Measurements from ENCODE around the gene SLC7A5.
"Not testable (repeated sequence)": the region's sequence is repeated elsewhere in the genome, so short reads cannot be mapped to it uniquely, and the experiment has no call there.

The SLC7A5 gene

GRCh38 chr16:87815567-87815966 is 53.7 kb downstream of the SLC7A5 start:
- no peak overlapping the region for H3K4me3 ChIP-seq (ENCODE audit: low read depth, low read length)
- H3K27ac ChIP-seq (ENCODE audit: extremely low read depth, low read depth, low read length), result no peak overlapping the region
- TF ChIP-seq SP3 (tag by site-specific recombination; IDR thresholded peaks at IDR 0.05), result no peak
- TF ChIP-seq ZNF473 (tag by site-specific recombination; IDR thresholded peaks at IDR 0.05), result no peak
- TF ChIP-seq ZNF2 (tag by site-specific recombination; IDR thresholded peaks at IDR 0.05), result no peak
- TF ChIP-seq ZNF529 (tag by site-specific recombination; IDR thresholded peaks at IDR 0.05; ENCODE audit: insufficient replicate concordance), result no peak
- TF ChIP-seq MYNN (tag by site-specific recombination; IDR thresholded peaks at IDR 0.05; ENCODE audit: borderline replicate concordance), result no peak
- no peak for TF ChIP-seq ZNF341 (tag by site-specific recombination; IDR thresholded peaks at IDR 0.05; ENCODE audit: low read depth)
- TF ChIP-seq PRDM1 (tag by site-specific recombination; IDR thresholded peaks at IDR 0.05), result no peak
- no peak for TF ChIP-seq ZNF785 (tag by site-specific recombination; IDR thresholded peaks at IDR 0.05)
- TF ChIP-seq ZNF157 (tag by site-specific recombination; IDR thresholded peaks at IDR 0.05), result no peak
- no peak for TF ChIP-seq ZNF37A (tag by site-specific recombination; IDR thresholded peaks at IDR 0.05)
- TF ChIP-seq ZNF354C (tag by site-specific recombination; IDR thresholded peaks at IDR 0.05; ENCODE audit: borderline replicate concordance, low read depth), result no peak
- POLR2A ChIA-PET, result no interaction called here
- no peaks in the 10 kb centered on the region for H3K4me1 ChIP-seq (ENCODE audit: control insufficient read depth, insufficient read depth, low read length)
- no peaks in the 10 kb centered on the region for H3K36me3 ChIP-seq (ENCODE audit: control insufficient read depth in 2 of 2, insufficient read depth in 1 of 2, low read length in 2 of 2)
- no peaks in the 10 kb centered on the region for H3K9me3 ChIP-seq (ENCODE audit: control insufficient read depth, insufficient read depth, low read depth, low read length)
- CTCF ChIA-PET, result interaction anchor here (0.6 kb wide), 1 partner anchor 35 kb away, joined by 3 read pairs; no protein-coding TSS in a partner anchor

DNA sequence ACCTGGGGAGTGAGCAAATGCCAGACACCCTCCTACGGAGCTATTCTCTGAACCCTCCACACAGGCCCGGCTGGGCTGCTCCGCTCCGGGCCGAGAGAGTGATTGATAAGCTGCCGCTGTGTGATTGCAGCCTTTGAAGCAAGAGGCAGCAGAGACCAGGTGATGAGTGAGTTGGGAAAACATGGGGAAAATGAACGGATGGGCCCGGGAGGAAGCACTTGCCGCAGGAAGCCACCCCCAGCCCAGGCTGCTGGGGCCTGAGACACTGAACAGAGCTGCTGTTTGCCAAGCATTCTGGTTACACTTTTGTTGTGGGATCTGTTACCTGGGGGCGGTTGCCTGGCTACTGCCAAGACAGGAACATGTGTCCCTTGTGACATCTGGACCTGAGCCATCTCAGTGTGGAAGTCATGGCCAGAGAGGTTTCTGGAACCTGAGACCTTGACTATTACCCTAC is 57.1 kb downstream of the SLC7A5 start:
- H3K9me3 ChIP-seq (ENCODE audit: control insufficient read depth, insufficient read depth, low read depth, low read length), result no peaks in the 10 kb centered on the region
- no peaks in the 10 kb centered on the region; the same call in 1 of the 2 replicates for H3K4me1 ChIP-seq (ENCODE audit: control insufficient read depth, insufficient read depth, low read length)
- H3K4me3 ChIP-seq (ENCODE audit: low read depth, low read length), result no peak overlapping the region
- H3K36me3 ChIP-seq (ENCODE audit: control insufficient read depth in 2 of 2, insufficient read depth in 1 of 2, low read length in 2 of 2), result no peaks in the 10 kb centered on the region
- TF ChIP-seq ZNF660 (tag by site-specific recombination; IDR thresholded peaks at IDR 0.05), result no peak
- ChIA-PET CTCF (no interaction called here), POLR2A (interaction anchor here (0.6 kb wide), 1 partner anchor 31 kb away, joined by 4 read pairs; no protein-coding TSS in a partner anchor)
- H3K27ac ChIP-seq (ENCODE audit: extremely low read depth, low read depth, low read length), result no peak overlapping the region

GRCh38 chr16:87811454-87811853 is 57.9 kb downstream of the SLC7A5 start:
- H3K4me3 ChIP-seq (ENCODE audit: low read depth, low read length); H3K27ac ChIP-seq (ENCODE audit: extremely low read depth, low read depth, low read length); POLR2A ChIA-PET; H3K4me1 ChIP-seq (ENCODE audit: control insufficient read depth, insufficient read depth, low read length); CTCF ChIA-PET; H3K9me3 ChIP-seq (ENCODE audit: control insufficient read depth, insufficient read depth, low read depth, low read length); H3K36me3 ChIP-seq (ENCODE audit: control insufficient read depth in 2 of 2, insufficient read depth in 1 of 2, low read length in 2 of 2): not testable (repeated sequence)

DNA sequence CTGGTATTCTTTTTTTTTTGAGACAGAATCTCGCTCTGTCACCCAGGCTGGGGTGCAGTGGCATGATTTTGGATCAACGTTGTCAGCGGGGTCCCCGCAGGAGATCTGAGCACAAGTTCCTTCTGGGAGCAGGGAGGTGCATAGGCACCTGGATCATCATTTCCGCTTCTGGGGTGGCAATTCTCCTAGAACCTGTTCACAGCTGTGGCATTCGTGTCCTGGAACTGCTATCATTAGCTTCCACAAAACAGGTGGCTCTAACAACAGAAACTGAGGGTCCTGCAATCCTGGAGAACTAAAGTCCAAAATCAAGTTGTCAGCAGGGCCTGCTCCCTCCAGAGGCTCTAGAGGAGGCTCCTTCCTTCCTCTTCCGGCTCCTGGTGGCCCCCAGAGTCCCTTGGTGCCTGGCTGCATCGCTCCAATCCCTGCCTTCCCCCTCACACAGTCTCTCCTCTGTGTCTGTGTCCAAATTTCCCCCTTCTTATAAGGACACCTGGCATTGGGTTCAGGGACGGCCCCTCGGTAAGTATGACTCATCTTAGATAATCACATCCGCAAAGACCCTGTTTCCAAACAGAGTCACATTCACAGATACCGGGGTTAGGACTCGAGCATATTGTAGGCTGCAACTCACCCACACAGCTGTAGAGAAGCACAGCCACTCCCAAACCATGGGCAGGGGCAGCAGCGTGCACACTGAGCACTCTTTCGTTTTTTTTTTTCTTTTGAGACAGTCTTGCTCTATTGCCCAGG is 60.0 kb downstream of the SLC7A5 start:
- Histone ChIP-seq H3K36me3 (ENCODE audit: control insufficient read depth in 2 of 2, insufficient read depth in 1 of 2, low read length in 2 of 2) (no peaks in the 10 kb centered on the region), H3K4me3 (ENCODE audit: low read depth, low read length) (no peak overlapping the region), H3K9me3 (ENCODE audit: control insufficient read depth, insufficient read depth, low read depth, low read length) (no peaks in the 10 kb centered on the region), H3K27ac (ENCODE audit: extremely low read depth, low read depth, low read length) (no peak overlapping the region; the same call in 1 of the 2 replicates), H3K4me1 (ENCODE audit: control insufficient read depth, insufficient read depth, low read length) (peaks cover 4% of the 10 kb centered on the region; the same call in 1 of the 2 replicates)
- POLR2A ChIA-PET, result interaction anchor here (1.0 kb wide), 1 partner anchor 60 kb away, joined by 3 read pairs; the partner anchor contains the start of gene SLC7A5
- CTCF ChIA-PET, result no interaction called here
- TF ChIP-seq GLI2 (tag by site-specific recombination; IDR thresholded peaks at IDR 0.05; ENCODE audit: borderline replicate concordance, low read depth), result no peak
- no peak for TF ChIP-seq KLF16 (tag by site-specific recombination; IDR thresholded peaks at IDR 0.05)
- no peak for TF ChIP-seq SP7 (tag by site-specific recombination; IDR thresholded peaks at IDR 0.05)
- TF ChIP-seq ZSCAN16 (tag by site-specific recombination; IDR thresholded peaks at IDR 0.05), result no peak
- TF ChIP-seq ZNF600 (tag by site-specific recombination; IDR thresholded peaks at IDR 0.05), result 0 out of 2 replicates have a peak, but pooled peaks have one; percentile 22
- no peak for TF ChIP-seq SETDB1 (IDR thresholded peaks at IDR 0.05; ENCODE audit: insufficient read length, low read length)
- no peak for TF ChIP-seq ZSCAN23 (tag by site-specific recombination; IDR thresholded peaks at IDR 0.05)
- TF ChIP-seq ZNF843 (tag by site-specific recombination; IDR thresholded peaks at IDR 0.05), result no peak
- TF ChIP-seq, protein P1, sequence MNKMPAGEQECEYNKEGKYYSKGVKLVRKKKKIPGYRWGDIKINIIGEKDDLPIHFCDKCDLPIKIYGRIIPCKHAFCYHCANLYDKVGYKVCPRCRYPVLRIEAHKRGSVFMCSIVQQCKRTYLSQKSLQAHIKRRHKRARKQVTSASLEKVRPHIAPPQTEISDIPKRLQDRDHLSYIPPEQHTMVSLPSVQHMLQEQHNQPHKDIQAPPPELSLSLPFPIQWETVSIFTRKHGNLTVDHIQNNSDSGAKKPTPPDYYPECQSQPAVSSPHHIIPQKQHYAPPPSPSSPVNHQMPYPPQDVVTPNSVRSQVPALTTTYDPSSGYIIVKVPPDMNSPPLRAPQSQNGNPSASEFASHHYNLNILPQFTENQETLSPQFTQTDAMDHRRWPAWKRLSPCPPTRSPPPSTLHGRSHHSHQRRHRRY (tag by site-specific recombination; IDR thresholded peaks at IDR 0.05), result no peak
- no peak for TF ChIP-seq ZNF157 (tag by site-specific recombination; IDR thresholded peaks at IDR 0.05)
- no peak for TF ChIP-seq ZNF280D (tag by site-specific recombination; IDR thresholded peaks at IDR 0.05)
- no peak for TF ChIP-seq ZNF221 (tag by site-specific recombination; IDR thresholded peaks at IDR 0.05; ENCODE audit: borderline replicate concordance)
- TF ChIP-seq ZNF140 (tag by site-specific recombination; IDR thresholded peaks at IDR 0.05), result no peak
- no peak for TF ChIP-seq OVOL3 (tag by site-specific recombination; IDR thresholded peaks at IDR 0.05)
